LNCaP clone FGC (cell line): ENCODE data around the gene MEGF11.

Experiments used
- DNase-seq: peaks from one replicate; pipeline ENCODE4 v3.0.0-alpha.2; 2011; ENCODE audit warnings: low read depth
- H3K4me3 ChIP-seq: 2 replicates; pipeline ENCODE4 v1.5.1; 2011; ENCODE audit warnings: mild to moderate bottlenecking, low read depth, low read length, control low read depth
- CTCF ChIP-seq: IDR thresholded peaks from 2 replicates; pipeline ENCODE4 v1.5.1; 2012; ENCODE audit warnings: mild to moderate bottlenecking; ENCODE audit not compliant: control insufficient read depth, insufficient read depth; ENCODE audit errors: extremely low read depth

The MEGF11 gene

DNA sequence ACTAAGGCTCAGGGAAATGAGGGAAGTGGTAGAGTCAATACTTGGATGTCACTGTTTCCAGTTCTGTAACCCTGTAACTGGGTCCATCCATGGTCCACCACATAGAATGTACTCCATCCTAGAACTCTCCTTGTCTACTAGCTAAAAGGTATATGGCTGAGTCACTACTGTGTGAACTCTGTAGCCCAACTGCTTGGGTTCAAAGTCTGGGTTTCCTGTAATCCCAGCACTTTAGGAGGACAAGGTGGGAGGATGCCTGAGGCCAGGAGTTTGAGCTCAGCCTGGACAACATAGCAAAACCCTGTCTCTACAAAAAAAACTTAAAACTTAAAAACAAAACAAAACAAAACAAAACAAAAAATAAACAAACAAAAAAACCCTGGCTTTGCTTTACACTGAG, 34.5 kb upstream of the MEGF11 start:
- no peak for DNase-seq
- TF ChIP-seq CTCF, result no peak
- H3K4me3 ChIP-seq, result no peak overlapping the region

- peak; percentile 48 for TF ChIP-seq CTCF
- H3K4me3 ChIP-seq, result no peak overlapping the region
- no peak for DNase-seq
Measured at GRCh38 chr15:66287461-66288057, 34.0 kb upstream of the MEGF11 start.

GRCh38 chr15:66285533-66286280, 32.2 kb upstream of the MEGF11 start:
- no peak overlapping the region for H3K4me3 ChIP-seq
- DNase-seq, result no peak
- TF ChIP-seq CTCF, result no peak

- TF ChIP-seq CTCF, result no peak
- no peak overlapping the region for H3K4me3 ChIP-seq
- DNase-seq, result no peak
Measured at GRCh38 chr15:66284271-66284670, 30.7 kb upstream of the MEGF11 start.

DNA sequence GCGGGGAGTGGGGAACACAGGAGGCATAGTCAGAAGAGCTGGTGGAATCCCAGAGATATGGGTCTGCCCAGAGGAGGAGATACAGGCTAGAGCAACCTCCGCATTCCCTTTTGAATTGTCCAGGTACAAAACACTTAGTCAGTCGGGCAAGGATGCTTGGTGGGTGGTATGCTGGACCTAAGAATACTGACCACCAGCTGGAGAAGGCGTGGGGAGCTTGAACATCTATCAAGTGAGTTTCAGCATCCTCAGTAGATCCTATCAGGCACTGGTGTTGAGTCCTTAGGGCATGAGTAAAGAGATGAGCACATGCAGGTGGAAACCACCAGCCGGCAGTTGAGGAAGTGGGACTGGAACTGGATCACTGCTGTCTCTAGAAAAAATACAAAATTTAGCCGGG, 25.1 kb upstream of the MEGF11 start:
- no peak for DNase-seq
- TF ChIP-seq CTCF, result no peak
- no peak overlapping the region for H3K4me3 ChIP-seq

GRCh38 chr15:66278056-66278455, 24.5 kb upstream of the MEGF11 start:
- DNase-seq, result no peak
- H3K4me3 ChIP-seq, result no peak overlapping the region
- TF ChIP-seq CTCF, result no peak

- no peak overlapping the region for H3K4me3 ChIP-seq
- no peak for TF ChIP-seq CTCF
- no peak for DNase-seq
Measured at GRCh38 chr15:66276546-66276945, 23.0 kb upstream of the MEGF11 start.
